SK-N-SH (cell line): ENCODE data around the gene RAB3B. TPM values are rescaled to one million over a fixed set of nuclear protein-coding genes. Genes with fewer than 3 reads are reported as not detected.

Experiments used
- CTCF ChIA-PET: fragments of 300-600, 350-600 bp; formaldehyde crosslinking; extraction: SDS; loops from one replicate; lab custom pipeline; 2021; lab: Yijun Ruan, JAX
- POLR2A ChIA-PET: fragments of 350-600 bp; sonication (Branson Sonifier 250); formaldehyde crosslinking; extraction: SDS; loops from one replicate; lab custom pipeline; 2020; ENCODE audit warnings: antibody characterized with exemption, inconsistent platforms; lab: Yijun Ruan, JAX
- DNase-seq: peaks from one replicate; pipeline ENCODE4 v3.0.0; 2012
- H2AFZ ChIP-seq: fragments of 200-600 bp; sonication (generic); 2 replicates; pipeline ENCODE4 v1.8.1; 2016; ENCODE audit warnings: antibody characterized with exemption, mild to moderate bottlenecking, low read depth
- H3F3A ChIP-seq: fragments of 200-600 bp; sonication (generic); replicated peaks from 2 replicates; pipeline ENCODE3; 2016; ENCODE audit warnings: antibody characterized with exemption, mild to moderate bottlenecking; ENCODE audit not compliant: insufficient read depth
- H3K27ac ChIP-seq, 2 experiments: fragments of 200-500 bp in 1 of 2; fragments of 200-600 bp in 1 of 2; sonication (Bioruptor generic) in 1 of 2; sonication (generic), shearing (Covaris generic) in 1 of 2; 2 replicates each; pipeline versions ENCODE4 v1.5.1 to v1.6.1; 2014 to 2016; ENCODE audit warnings: low read depth in 2 of 2, inconsistent platforms in 1 of 2, low read length in 1 of 2, mild to moderate bottlenecking in 1 of 2, mixed read lengths in 1 of 2
- H3K27me3 ChIP-seq: fragments of 200-600 bp; sonication (generic), shearing (Covaris generic); 2 replicates; pipeline ENCODE4 v1.6.1; 2016; ENCODE audit warnings: mixed run types; ENCODE audit not compliant: insufficient read depth
- H3K36me3 ChIP-seq, 2 experiments: fragments of 200-500 bp in 1 of 2; fragments of 200-600 bp in 1 of 2; sonication (Bioruptor generic) in 1 of 2; sonication (generic) in 1 of 2; replicated peaks in 1 of 2; 2 replicates each; pipeline versions ENCODE3 to v1.5.1; 2014 to 2016; ENCODE audit warnings: low read length in 1 of 2, mild to moderate bottlenecking in 1 of 2; ENCODE audit not compliant: insufficient read depth in 2 of 2, control insufficient read depth in 1 of 2
- H3K4me1 ChIP-seq, 2 experiments: fragments of 200-500 bp in 1 of 2; fragments of 200-600 bp in 1 of 2; sonication (Bioruptor generic) in 1 of 2; sonication (generic), shearing (Covaris generic) in 1 of 2; 2 replicates each; pipeline versions ENCODE4 v1.5.1 to v1.6.1; 2014 to 2016; ENCODE audit warnings: low read depth in 1 of 2, low read length in 1 of 2, mixed run types in 1 of 2; ENCODE audit not compliant: insufficient read depth in 2 of 2, control insufficient read depth in 1 of 2
- H3K4me2 ChIP-seq: fragments of 200-600 bp; sonication (generic), shearing (Covaris generic); 2 replicates; pipeline ENCODE4 v1.6.1; 2017; ENCODE audit warnings: mixed run types
- H3K4me3 ChIP-seq, 2 experiments: fragments of 200-500 bp in 1 of 2; fragments of 200-600 bp in 1 of 2; sonication (Bioruptor generic) in 1 of 2; sonication (generic), shearing (Covaris generic) in 1 of 2; 2 replicates each; pipeline versions ENCODE4 v1.5.1 to v1.8.1; 2014 to 2016; ENCODE audit warnings: low read depth in 2 of 2, inconsistent platforms in 1 of 2, low read length in 1 of 2, mild to moderate bottlenecking in 1 of 2, mixed read lengths in 1 of 2, moderate library complexity in 1 of 2
- H3K79me2 ChIP-seq: fragments of 200-600 bp; sonication (generic); 2 replicates; pipeline ENCODE4 v1.8.1; 2017; ENCODE audit warnings: mild to moderate bottlenecking; ENCODE audit not compliant: insufficient read depth
- H3K9ac ChIP-seq: fragments of 200-600 bp; sonication (generic); 2 replicates; pipeline ENCODE4 v1.6.1; 2017; ENCODE audit warnings: mixed run types
- H3K9me2 ChIP-seq: fragments of 200-600 bp; sonication (generic); 2 replicates; pipeline ENCODE4 v1.6.1; 2017; ENCODE audit warnings: mixed run types
- H3K9me3 ChIP-seq: fragments of 200-600 bp; sonication (generic); 2 replicates; pipeline ENCODE4 v1.6.1; 2017; ENCODE audit warnings: mixed run types, mild to moderate bottlenecking, moderate library complexity
- H4K20me1 ChIP-seq: fragments of 200-600 bp; sonication (generic); 2 replicates; pipeline ENCODE4 v1.6.1; 2017; ENCODE audit warnings: mild to moderate bottlenecking, mixed run types; ENCODE audit not compliant: insufficient read depth
- EZH2phosphoT487 ChIP-seq: fragments of 200-600 bp; sonication (generic); IDR thresholded peaks from 2 replicates; pipeline ENCODE4 v1.6.1; 2017; ENCODE audit warnings: low read depth, mixed run types, mild to moderate bottlenecking, antibody characterized with exemption, moderate library complexity, borderline replicate concordance
- FOSL2 ChIP-seq: IDR thresholded peaks from 2 replicates; pipeline ENCODE4 v1.4.0; 2012; ENCODE audit warnings: low read depth, mild to moderate bottlenecking, moderate library complexity, borderline replicate concordance
- GABPA ChIP-seq: IDR thresholded peaks from 2 replicates; pipeline ENCODE4 v1.4.0; 2012; ENCODE audit warnings: low read depth, mild to moderate bottlenecking
- GATA2 ChIP-seq: sonication (generic); formaldehyde crosslinking; IDR thresholded peaks from 2 replicates; pipeline ENCODE4 v1.5.0; 2020; ENCODE audit warnings: mild to moderate bottlenecking, missing genetic modification reagents
- RAD21 ChIP-seq: IDR thresholded peaks from 2 replicates; pipeline ENCODE4 v1.6.1; 2012; ENCODE audit warnings: mild to moderate bottlenecking, low read length
- RCOR1 ChIP-seq: fragments of 150-350 bp; IDR thresholded peaks from 2 replicates; pipeline ENCODE4 v1.6.1; 2017; ENCODE audit warnings: antibody characterized with exemption, low read length
- RFX5 ChIP-seq: IDR thresholded peaks from 2 replicates; pipeline ENCODE4 v1.6.1; 2012; ENCODE audit warnings: mild to moderate bottlenecking, improper control_type of control experiment, low read length
- RXRA ChIP-seq: IDR thresholded peaks from 2 replicates; pipeline ENCODE4 v1.4.0; 2012; ENCODE audit warnings: low read depth, mild to moderate bottlenecking, borderline replicate concordance
- SIN3A ChIP-seq: IDR thresholded peaks from 2 replicates; pipeline ENCODE4 v1.6.1; 2012; ENCODE audit warnings: low read depth, mild to moderate bottlenecking, low read length, moderate library complexity, borderline replicate concordance
- TAF1 ChIP-seq: IDR thresholded peaks from 2 replicates; pipeline ENCODE4 v1.6.1; 2012; ENCODE audit warnings: low read depth, mild to moderate bottlenecking, low read length, moderate library complexity, borderline replicate concordance
- TCF12 ChIP-seq: IDR thresholded peaks from 2 replicates; pipeline ENCODE4 v1.4.0; 2012
- WGBS: methylation state at CpG from one replicate; pipeline ENCODE4 v1.1.6; 2017; ENCODE audit warnings: low lambda C conversion rate; 5-methylcytosine and 5-hydroxymethylcytosine counted together
- polyA plus RNA-seq, 3 experiments: library from polyadenylated mRNA; depleted of rRNA; stranded (reverse); fragments of >200 nt; gene quantifications; 2 replicates each; pipeline ENCODE4 v1.2.3, GENCODE V29; 2012
- TF ChIP-seq, protein P1 (sequence below): IDR thresholded peaks from 2 replicates; pipeline ENCODE4 v1.4.0; 2012; ENCODE audit warnings: low read depth, borderline replicate concordance
- TF ChIP-seq, protein P2 (sequence below): fragments of 200-600 bp; sonication (generic); IDR thresholded peaks from 2 replicates; pipeline ENCODE4 v1.6.1; 2017; ENCODE audit warnings: antibody characterized with exemption, mild to moderate bottlenecking, moderate library complexity
- TF ChIP-seq, protein P3 (sequence below): fragments of 150-350 bp; IDR thresholded peaks from 2 replicates; pipeline ENCODE4 v1.6.1; 2017; ENCODE audit warnings: antibody characterized with exemption, low read length, low read depth, borderline replicate concordance

RAB3B gene
- polyA plus RNA-seq, 1 of the 3 experiments (the other 2 are of a cell fraction), result 10.2 TPM

DNA sequence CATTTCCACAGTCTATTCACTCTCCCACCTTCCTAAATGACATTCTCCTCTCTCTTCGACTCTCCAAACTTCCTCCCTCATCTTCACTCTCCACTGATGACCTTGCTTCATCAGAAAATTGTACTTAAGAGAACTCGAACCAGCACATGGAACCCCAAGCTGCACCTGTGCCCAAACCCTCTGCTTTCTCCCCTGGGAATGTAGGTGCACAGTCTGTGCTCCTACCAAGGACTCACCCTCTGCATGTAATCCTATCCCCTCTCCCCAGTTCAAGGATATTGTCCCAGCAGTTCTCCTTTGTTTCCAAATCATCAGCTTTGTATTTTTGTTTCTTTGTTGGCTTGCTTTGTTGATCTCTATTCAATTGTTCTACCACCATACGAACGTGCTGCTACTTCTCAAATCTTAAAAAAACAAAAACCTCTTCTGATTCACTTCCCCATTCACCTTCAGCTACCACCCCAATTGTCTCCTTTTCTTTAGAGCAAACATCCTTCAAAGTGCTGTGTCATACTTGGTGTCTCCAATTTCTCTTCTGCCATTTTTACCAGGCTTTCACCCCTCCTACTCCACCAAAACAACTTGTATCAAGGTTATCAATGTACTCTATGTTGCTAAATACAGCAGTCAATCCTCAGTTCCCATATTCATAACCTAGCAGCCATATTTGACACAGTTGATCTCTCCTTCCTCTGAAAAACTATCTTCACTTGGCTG is 26.8 kb downstream of the RAB3B start:
- DNase-seq, result no peak
- Histone ChIP-seq H3F3A (peaks cover 4% of the 10 kb centered on the region), H3K9me2 (no peaks in the 10 kb centered on the region), H3K79me2 (peaks cover 78% of the 10 kb centered on the region; the same call in 1 of the 2 replicates), H3K4me2 (no peak overlapping the region; the same call in 1 of the 2 replicates), H3K9me3 (no peaks in the 10 kb centered on the region), H3K36me3 (peaks cover 0 to 23% of the 10 kb centered on the region in 2 experiments), H3K4me3 (no peak overlapping the region), H4K20me1 (no peaks in the 10 kb centered on the region), H3K27me3 (no peaks in the 10 kb centered on the region), H3K27ac (no peak overlapping the region), H3K9ac (no peak overlapping the region), H3K4me1 (peaks cover 0 to 28% of the 10 kb centered on the region in 2 experiments; a peak in 1 of 4 replicates), H2AFZ (no peak overlapping the region)
- ChIA-PET POLR2A (no interaction called here), CTCF (no interaction called here)
- no peak for TF ChIP-seq RXRA
- TF ChIP-seq GATA2, result no peak
- no peak for TF ChIP-seq GABPA
- TF ChIP-seq, protein P1, sequence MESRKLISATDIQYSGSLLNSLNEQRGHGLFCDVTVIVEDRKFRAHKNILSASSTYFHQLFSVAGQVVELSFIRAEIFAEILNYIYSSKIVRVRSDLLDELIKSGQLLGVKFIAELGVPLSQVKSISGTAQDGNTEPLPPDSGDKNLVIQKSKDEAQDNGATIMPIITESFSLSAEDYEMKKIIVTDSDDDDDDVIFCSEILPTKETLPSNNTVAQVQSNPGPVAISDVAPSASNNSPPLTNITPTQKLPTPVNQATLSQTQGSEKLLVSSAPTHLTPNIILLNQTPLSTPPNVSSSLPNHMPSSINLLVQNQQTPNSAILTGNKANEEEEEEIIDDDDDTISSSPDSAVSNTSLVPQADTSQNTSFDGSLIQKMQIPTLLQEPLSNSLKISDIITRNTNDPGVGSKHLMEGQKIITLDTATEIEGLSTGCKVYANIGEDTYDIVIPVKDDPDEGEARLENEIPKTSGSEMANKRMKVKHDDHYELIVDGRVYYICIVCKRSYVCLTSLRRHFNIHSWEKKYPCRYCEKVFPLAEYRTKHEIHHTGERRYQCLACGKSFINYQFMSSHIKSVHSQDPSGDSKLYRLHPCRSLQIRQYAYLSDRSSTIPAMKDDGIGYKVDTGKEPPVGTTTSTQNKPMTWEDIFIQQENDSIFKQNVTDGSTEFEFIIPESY, result no peak
- TF ChIP-seq RAD21, result no peak
- TF ChIP-seq TCF12, result no peak
- WGBS, result 92% methylated on average over 4 of the region's 4 CpGs

DNA sequence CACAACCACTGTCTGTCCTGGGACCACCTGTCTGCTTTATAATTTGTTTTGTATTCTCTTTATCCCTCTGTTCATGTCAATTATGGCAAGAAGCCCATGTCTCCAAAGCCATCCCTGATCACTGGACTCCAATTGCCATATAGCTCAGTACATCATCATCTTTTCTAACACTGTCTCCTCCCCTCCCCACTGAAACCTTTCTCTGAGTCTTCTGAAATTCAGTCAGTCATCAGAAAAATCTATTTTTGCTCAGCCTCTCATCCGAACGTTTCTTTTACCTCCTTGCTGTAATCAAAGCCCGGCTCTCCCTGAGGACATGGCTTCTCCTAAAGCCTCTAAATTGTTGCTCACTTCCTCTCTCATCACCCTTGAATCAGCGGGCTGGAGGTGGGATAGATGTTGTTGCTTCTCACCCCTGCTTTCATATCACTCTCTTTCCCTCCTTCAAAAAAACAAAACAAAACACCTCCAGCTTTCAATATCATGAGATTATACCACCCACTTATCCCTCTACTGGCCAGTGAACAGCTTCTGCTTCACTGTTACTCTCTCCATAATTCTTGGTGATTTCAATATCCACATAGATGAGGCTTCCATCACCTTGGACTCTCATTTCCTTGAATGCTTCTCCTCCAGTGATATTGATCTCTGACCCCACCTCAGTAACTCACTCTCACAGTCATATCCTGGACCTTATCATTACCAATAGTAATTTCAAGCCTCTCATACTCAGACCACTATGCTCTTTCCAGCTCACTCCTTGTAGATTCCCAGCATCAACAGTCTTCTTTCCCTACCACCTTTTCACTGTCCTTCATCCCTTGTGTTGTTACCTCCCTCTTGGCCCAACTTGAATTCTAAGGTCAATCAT is 27.8 kb downstream of the RAB3B start:
- peaks cover 4% of the 10 kb centered on the region for H3F3A ChIP-seq
- H3K9ac ChIP-seq, result no peak overlapping the region
- H3K9me2 ChIP-seq, result no peaks in the 10 kb centered on the region
- no peaks in the 10 kb centered on the region for H4K20me1 ChIP-seq
- H3K27ac ChIP-seq, result peak overlapping the region in 1 of 2 experiments; percentile 22; a peak in 1 of 4 replicates
- H3K79me2 ChIP-seq, result peaks cover 74% of the 10 kb centered on the region; the same call in 1 of the 2 replicates
- no peak for DNase-seq
- H3K9me3 ChIP-seq, result no peaks in the 10 kb centered on the region
- H3K36me3 ChIP-seq, result peaks cover 0 to 15% of the 10 kb centered on the region in 2 experiments
- no peaks in the 10 kb centered on the region for H3K27me3 ChIP-seq
- WGBS, result 84% methylated on average over 4 of the region's 4 CpGs
- no peak overlapping the region; the same call in 1 of the 2 replicates for H3K4me2 ChIP-seq
- H3K4me3 ChIP-seq, result no peak overlapping the region
- POLR2A ChIA-PET, result no interaction called here
- H2AFZ ChIP-seq, result no peak overlapping the region
- H3K4me1 ChIP-seq, result peaks cover 0 to 30% of the 10 kb centered on the region in 2 experiments; a peak in 1 of 4 replicates
- CTCF ChIA-PET, result no interaction called here
- TF ChIP-seq, protein P2, sequence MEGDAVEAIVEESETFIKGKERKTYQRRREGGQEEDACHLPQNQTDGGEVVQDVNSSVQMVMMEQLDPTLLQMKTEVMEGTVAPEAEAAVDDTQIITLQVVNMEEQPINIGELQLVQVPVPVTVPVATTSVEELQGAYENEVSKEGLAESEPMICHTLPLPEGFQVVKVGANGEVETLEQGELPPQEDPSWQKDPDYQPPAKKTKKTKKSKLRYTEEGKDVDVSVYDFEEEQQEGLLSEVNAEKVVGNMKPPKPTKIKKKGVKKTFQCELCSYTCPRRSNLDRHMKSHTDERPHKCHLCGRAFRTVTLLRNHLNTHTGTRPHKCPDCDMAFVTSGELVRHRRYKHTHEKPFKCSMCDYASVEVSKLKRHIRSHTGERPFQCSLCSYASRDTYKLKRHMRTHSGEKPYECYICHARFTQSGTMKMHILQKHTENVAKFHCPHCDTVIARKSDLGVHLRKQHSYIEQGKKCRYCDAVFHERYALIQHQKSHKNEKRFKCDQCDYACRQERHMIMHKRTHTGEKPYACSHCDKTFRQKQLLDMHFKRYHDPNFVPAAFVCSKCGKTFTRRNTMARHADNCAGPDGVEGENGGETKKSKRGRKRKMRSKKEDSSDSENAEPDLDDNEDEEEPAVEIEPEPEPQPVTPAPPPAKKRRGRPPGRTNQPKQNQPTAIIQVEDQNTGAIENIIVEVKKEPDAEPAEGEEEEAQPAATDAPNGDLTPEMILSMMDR, result no peak
- TF ChIP-seq RCOR1 (no peak), TAF1 (no peak), RXRA (no peak), EZH2phosphoT487 (no peak), FOSL2 (no peak), RAD21 (no peak), SIN3A (no peak), RFX5 (no peak)
- TF ChIP-seq, protein P1, result no peak
- TF ChIP-seq, protein P3, sequence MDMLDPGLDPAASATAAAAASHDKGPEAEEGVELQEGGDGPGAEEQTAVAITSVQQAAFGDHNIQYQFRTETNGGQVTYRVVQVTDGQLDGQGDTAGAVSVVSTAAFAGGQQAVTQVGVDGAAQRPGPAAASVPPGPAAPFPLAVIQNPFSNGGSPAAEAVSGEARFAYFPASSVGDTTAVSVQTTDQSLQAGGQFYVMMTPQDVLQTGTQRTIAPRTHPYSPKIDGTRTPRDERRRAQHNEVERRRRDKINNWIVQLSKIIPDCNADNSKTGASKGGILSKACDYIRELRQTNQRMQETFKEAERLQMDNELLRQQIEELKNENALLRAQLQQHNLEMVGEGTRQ, result no peak
